GM19193 (cell line): ENCODE data around the gene CFAP61.

ENCODE experiments used
- POLR2A ChIP-seq: IDR thresholded peaks from 4 replicates; pipeline ENCODE4 v1.6.1; 2011; ENCODE audit not compliant: insufficient read depth, insufficient read length; ENCODE audit errors: extremely low read depth

Gene CFAP61

GRCh38 chr20:20395087-20395486 is 342.8 kb downstream of the CFAP61 start:
- TF ChIP-seq POLR2A, result no peak

DNA sequence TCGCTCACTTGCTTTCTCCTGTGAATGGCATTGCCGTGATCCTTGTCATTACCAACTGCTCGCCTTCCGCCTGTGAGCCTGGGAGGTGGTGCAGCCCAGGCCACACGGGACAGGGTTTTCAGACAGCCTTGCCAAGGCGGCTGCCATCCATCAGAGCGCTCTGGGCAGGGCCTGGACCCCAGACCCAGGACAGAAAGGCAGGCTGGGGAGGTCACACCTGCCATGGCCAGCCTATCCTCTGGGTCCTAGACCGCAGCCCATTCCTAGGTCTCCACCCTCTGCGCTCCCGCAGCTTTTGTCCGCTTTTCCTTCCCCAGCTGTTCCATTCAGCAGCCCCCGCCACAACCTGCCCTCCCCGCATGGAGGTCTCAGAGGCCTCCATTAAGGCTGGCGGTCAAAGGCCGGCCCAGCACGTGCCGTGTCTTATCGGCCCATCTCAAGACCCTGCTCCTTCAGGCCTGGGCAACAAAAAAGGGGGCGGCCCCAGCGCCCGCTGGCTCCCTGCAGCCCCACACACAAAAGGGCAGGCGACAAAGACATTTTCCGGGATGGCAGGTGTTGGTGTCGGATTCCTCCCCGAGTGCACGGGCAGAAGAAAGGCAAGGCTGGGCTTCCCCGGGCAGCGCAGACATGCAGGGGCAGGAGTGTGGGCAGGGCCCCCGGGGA is 343.7 kb downstream of the CFAP61 start:
- no peak for TF ChIP-seq POLR2A

GRCh38 chr20:20396794-20397193 is 344.5 kb downstream of the CFAP61 start:
- TF ChIP-seq POLR2A, result no peak

DNA sequence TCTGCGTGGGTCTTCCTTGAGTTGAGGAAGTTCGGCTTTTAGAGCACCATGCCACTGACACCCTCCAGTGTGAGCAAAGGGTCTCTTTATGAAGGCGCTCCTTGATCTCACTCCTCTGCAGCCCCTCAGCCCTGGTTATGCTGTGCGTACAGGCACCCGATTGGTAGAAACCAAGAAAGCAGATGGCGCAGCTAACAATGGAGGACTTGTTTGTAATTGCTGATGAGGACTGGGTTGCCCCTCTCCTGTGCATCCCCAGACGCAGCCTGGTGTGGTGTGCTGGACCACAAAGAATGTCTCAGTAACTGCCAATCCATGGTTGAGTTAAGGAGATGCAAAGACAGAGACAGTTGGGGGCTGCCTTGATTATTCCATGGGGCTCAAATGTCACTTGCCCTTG is 345.8 kb downstream of the CFAP61 start:
- TF ChIP-seq POLR2A, result no peak

DNA sequence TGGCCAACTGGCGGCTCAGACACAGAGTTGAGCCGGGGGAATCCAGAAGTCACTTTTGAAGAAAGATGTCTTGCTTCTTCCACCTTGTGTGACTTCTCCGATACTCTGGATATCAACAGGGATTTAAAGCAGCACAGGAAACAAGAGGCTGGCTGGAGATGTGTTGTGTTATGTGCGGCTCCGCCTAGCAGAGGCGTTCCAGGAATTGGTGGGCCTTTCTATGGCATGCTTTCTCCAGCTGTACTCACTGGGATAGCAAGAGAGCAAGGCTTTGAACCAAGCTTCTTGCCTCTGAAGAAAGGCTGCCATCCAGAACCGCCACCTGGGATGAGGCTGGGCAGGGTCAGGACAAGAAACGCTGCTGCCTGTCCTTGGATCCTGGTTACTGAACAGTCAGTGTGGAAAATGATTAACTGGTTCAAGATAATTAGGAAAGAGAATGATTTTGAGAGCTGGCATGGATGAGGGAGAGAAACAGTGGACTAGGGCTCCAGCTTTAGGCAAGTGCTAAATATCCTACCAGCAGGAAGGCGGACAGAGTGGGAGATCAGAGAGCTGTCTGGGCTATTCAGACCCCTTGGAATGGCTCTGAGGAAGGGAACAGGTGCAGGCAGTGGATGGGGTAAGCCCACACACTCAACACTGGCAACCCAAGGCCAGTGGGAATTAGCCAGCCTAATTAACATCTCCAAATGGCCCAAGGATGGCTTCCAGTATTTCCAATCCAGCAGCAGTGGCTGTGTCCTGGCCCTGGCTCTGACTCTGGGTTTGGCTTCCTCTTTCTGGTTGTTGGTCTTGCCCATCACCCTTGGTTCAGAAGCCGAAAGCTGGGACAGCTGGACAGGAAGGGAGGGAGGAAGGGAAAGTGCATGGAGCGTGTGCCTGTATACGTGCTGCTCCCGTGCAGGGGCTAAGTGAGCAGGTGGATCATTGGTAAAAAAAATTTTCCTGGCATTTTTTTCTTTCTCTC is 347.5 kb downstream of the CFAP61 start:
- no peak for TF ChIP-seq POLR2A

DNA sequence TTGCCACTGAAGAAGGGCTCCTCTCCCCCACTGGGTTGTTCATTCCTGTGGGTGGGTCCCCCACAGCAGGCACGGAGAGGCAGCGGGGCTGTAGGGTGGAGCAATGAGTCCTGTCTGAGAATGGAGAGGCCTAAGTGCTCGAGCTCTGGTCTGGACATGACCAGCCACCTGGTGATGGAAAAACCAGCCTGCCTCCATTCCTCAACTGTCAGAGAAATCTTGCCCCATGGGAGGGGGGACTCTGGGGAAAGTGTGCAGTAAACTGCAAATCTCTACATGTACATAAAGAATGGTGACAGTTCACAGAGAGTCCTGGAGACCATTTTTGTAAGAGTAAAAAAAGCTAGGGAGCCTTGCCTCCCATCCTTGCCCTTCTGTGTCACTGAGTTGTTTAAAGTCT is 349.7 kb downstream of the CFAP61 start:
- TF ChIP-seq POLR2A, result no peak

- no peak for TF ChIP-seq POLR2A
Observed at GRCh38 chr20:20404633-20405032, 352.3 kb downstream of the CFAP61 start.

- TF ChIP-seq POLR2A, result no peak
Observed at GRCh38 chr20:20405623-20406022, 353.3 kb downstream of the CFAP61 start.

DNA sequence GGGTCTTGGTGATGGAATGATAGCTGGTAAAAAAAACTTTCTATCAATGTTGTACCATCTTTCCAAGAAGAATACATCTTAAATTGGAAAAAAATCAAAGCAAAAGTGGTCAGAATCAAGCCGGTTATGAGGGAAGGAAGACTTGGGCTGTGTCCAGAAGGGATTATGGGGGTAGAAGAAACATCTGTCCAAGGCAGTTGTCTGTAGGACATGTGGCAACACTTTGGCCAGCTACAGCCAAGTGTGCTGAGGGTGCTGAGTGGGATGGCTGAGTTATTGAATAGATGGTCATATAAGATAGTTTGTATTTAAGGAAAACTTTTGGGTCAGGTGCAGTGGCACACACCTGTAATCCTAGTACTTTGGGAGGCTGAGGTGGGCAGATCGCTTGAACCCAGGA is 354.0 kb downstream of the CFAP61 start:
- no peak for TF ChIP-seq POLR2A

GRCh38 chr20:20407891-20408805 is 355.8 kb downstream of the CFAP61 start:
- no peak for TF ChIP-seq POLR2A

GRCh38 chr20:20409331-20409730 is 357.0 kb downstream of the CFAP61 start:
- TF ChIP-seq POLR2A, result no peak
